ENCODE data around the gene CTTNBP2NL.

Gene CTTNBP2NL

DNA sequence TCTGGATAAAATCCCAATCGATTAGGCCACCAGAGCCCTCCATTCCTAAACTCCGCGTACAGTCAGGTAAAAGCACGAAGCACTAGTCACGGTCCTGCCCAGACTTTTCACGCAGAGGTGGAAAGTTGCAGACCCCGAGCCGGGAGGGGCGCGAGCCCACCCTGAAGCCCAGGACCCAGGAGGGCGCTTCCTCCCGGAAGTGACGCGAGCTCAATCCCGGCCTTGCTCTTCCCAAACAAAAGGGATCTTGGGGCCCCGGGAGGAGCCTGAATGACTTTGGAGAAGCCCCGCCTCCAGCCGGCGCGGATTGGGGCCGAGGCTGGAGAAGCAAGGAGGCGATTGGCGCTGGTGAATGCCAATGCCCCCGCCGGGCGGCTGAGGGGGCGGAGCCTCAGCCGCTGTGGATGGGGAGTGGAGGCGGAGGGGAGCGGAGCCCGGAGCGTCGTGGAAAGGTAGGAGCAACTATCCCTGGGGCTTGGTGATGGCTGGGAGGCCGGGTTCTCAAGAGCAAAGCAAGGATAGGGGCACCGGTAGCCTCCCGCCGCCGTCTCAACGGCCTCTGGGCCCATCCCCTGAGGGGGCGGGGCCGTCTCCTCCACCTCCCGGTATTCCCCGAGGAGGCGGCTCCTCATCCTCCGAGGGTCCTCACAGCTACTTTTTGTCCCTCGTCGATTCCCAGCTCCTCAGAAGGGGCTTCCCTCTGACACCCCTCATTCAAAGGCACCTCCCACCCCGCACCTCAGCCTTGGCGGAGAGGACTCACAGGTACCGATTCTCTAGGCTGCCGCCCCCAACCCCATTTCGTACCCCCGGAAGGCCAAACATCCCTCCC, at the start of gene CTTNBP2NL:
Gene CTTNBP2NL, plus strand, starts transcription at position 394 of the 832 bp plus-strand sequence. CDS start 19,952 bp downstream, outside the sequence.
- peaks cover 9% of the 10 kb centered on the region for H3K27me3 Mint-ChIP-seq
- H3K36me3 Mint-ChIP-seq: no peaks in the 10 kb centered on the region
- no peak within 1 kb of the TSS for H3K27ac Mint-ChIP-seq
- peak within 1 kb of the TSS; percentile 89 for H3K4me3 Mint-ChIP-seq
- H3K4me1 Mint-ChIP-seq (ENCODE audit: low read depth): peaks cover 19% of the 10 kb centered on the region
- H3K9me3 Mint-ChIP-seq (ENCODE audit: low read depth): no peaks in the 10 kb centered on the region

DNA sequence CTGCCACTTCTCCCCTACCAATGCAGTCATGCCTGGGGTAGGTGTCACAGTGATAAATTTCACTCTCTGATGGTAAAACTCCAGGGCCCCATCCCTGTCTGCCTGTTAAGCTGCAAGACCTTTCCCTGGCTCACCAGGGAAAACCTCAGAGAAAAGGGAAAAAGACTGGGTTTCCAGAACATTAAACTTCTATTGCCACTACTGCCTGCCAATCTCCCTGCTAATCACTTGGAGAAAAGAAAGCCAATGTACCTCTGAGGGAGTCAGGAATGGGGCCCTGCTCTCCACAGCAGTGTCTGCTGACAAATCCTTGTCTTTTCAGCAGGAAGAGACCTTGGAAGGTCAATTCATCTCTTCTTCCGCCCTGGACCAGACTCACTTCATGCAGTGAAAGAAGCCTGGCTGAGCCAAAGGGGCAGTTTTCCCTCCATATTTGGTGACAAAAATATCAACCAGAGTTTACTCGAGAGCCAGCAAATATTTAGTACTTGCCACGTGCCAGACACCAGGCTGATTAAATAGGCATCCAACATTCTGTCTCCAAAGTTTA, 49.1 kb upstream of the CTTNBP2NL start:
- H3K36me3 Mint-ChIP-seq: peaks cover 5% of the 10 kb centered on the region
- peaks cover 3% of the 10 kb centered on the region for H3K27me3 Mint-ChIP-seq
- no peak overlapping the region for H3K4me3 Mint-ChIP-seq
- H3K27ac Mint-ChIP-seq: no peak overlapping the region
- peaks cover 14% of the 10 kb centered on the region for H3K9me3 Mint-ChIP-seq (ENCODE audit: low read depth)
- H3K4me1 Mint-ChIP-seq (ENCODE audit: low read depth): peaks cover 15% of the 10 kb centered on the region

DNA sequence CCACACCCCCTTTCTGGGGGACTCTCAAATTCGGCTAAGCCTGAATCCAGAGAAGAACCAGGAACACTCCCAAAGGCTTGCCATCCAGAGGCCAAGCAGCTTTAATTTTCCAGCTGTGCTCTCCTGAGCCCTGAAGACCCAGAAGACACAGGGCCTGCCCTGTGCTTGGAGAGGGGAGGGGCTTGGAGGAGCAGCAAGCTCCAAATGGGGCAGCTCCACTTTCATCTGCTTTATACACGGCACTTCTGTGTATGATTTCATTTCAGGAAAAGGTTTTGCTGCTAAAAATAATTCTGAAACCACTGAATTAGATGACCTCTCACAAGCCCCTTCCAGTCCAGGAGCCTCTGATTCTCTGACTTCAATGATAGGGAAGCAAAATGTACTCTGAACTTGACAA, 39.2 kb upstream of the CTTNBP2NL start:
- Mint-ChIP-seq H3K4me3 (no peak overlapping the region), H3K27ac (no peak overlapping the region), H3K36me3 (peaks cover 2% of the 10 kb centered on the region), H3K4me1 (ENCODE audit: low read depth) (no peaks in the 10 kb centered on the region), H3K9me3 (ENCODE audit: low read depth) (peaks cover 4% of the 10 kb centered on the region), H3K27me3 (peaks cover 8% of the 10 kb centered on the region)

DNA sequence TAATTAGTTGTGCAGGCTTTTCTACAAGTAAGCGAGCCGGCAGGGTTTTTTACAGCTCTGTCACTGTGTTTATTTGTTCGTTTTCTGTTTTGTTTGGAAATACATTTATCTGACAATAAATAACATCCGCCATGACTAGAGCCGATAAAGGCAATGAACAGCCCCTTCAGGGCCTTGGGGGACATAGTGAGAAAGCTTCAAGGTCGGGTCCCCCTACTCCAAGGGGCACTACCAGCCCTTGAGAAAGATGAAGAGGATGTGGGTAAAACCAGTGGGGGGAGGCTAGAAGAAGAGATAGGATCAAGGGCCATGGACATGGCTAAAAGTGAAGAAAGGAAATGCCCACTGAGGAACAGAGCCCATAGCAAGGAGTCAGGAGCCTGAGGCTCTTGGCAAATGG, 38.5 kb upstream of the CTTNBP2NL start:
- Mint-ChIP-seq H3K4me3 (no peak overlapping the region), H3K27ac (no peak overlapping the region), H3K4me1 (ENCODE audit: low read depth) (no peaks in the 10 kb centered on the region), H3K27me3 (peaks cover 7% of the 10 kb centered on the region), H3K36me3 (no peaks in the 10 kb centered on the region), H3K9me3 (ENCODE audit: low read depth) (no peaks in the 10 kb centered on the region)

- Mint-ChIP-seq H3K4me3 (no peak overlapping the region), H3K9me3 (ENCODE audit: low read depth) (no peaks in the 10 kb centered on the region), H3K4me1 (ENCODE audit: low read depth) (no peaks in the 10 kb centered on the region), H3K27me3 (peaks cover 7% of the 10 kb centered on the region), H3K27ac (no peak overlapping the region), H3K36me3 (no peaks in the 10 kb centered on the region)
These were observed 37.8 kb upstream of the CTTNBP2NL start for GRCh38 chr1:112358061-112358770.

DNA sequence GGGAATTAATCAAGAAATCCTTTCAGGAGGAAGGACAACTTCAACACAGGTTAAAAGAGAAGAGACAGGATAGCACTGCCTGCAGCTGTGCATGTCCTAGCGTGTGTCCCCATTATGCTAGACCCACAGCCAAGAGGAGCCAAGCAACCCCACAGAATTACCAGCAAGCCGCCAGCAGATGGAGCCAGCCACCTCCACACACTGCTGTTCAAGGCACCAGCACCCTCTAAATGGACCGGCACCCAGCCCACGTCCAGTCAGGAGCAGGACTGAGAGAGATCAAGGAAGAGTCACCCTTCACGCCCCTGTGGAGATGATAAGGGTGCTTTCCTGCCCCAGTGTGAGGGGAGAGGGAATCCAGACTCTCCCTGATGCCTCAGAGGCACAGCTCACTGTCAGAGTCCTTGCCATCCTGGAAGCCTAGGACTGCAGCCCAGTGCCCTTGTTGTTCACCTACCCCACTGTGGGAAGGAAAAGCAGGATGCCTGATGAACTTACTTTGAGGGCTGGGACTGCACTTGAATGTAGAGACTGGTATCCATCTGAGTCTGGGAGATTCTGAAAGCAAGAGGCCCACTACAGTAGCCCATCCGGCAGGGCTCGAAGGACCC, 37.1 kb upstream of the CTTNBP2NL start:
- Mint-ChIP-seq H3K4me1 (ENCODE audit: low read depth) (no peaks in the 10 kb centered on the region), H3K36me3 (no peaks in the 10 kb centered on the region), H3K4me3 (no peak overlapping the region), H3K9me3 (ENCODE audit: low read depth) (no peaks in the 10 kb centered on the region), H3K27me3 (peaks cover 10% of the 10 kb centered on the region), H3K27ac (no peak overlapping the region)

DNA sequence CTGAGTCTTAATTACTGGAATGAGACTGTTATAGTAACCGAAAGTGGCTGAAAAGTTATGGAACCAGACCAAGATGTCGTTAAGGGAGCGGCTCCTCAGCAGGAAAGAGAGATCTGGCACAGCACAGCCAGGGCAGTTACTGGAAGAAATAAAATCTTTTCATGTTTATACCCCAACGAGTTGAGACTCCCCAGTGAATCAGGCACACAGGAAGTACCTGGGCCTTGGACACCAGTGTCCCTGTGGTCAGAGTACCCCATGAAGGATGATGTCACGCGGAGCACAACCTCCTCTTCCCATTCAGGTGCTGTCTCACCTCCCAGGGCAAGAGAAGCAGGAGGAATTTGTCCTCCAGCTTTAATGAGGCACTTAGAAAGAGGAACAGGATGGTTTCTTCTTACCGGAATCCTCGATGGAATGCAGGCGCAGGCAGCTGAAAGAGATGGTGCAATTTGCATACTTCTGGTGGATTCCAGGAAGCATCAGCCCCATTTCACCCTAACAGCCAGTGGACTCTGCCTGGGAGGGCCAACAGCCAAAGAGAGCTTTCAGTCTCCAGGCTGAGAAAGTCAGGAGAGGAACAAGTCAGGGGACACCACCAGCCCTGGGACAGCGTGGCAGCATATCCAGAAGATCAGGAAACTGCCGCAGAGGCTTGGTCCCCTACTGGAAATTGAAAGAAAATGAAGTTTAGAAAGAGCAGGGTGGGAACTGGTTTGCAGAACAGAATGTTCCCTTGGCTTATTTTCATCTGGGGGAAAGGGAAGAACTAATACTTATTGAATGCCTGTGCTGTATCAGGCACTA, 35.9 kb upstream of the CTTNBP2NL start:
- H3K36me3 Mint-ChIP-seq: no peaks in the 10 kb centered on the region
- H3K9me3 Mint-ChIP-seq (ENCODE audit: low read depth): no peaks in the 10 kb centered on the region
- no peak overlapping the region for H3K27ac Mint-ChIP-seq
- H3K4me1 Mint-ChIP-seq (ENCODE audit: low read depth): no peaks in the 10 kb centered on the region
- peaks cover 10% of the 10 kb centered on the region for H3K27me3 Mint-ChIP-seq
- no peak overlapping the region for H3K4me3 Mint-ChIP-seq

- H3K27ac Mint-ChIP-seq: no peak overlapping the region
- H3K4me3 Mint-ChIP-seq: no peak overlapping the region
- peaks cover 12% of the 10 kb centered on the region for H3K27me3 Mint-ChIP-seq
- H3K9me3 Mint-ChIP-seq (ENCODE audit: low read depth): no peaks in the 10 kb centered on the region
- no peaks in the 10 kb centered on the region for H3K4me1 Mint-ChIP-seq (ENCODE audit: low read depth)
- no peaks in the 10 kb centered on the region for H3K36me3 Mint-ChIP-seq
These were observed 32.4 kb upstream of the CTTNBP2NL start for GRCh38 chr1:112363636-112364035.

DNA sequence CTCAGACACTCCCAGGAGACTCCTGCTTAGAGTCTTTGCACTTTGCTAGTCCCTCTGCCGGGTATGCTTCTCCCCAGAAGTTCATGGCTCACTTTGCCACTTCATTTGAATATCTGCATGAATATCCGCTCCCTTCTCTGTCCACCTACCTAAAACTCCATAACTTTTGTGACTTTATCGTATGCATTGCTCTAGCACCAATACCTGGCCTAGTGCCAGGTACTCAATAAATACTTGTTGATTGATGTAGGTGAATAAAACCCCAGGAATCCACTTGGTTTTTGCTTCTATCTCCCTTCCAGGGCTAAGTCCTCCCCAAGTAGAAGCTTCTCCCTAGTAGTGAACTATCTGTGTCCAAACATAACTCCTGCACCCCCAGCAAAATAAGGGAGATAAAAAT, 27.8 kb upstream of the CTTNBP2NL start:
- no peak overlapping the region for H3K4me3 Mint-ChIP-seq
- H3K9me3 Mint-ChIP-seq (ENCODE audit: low read depth): no peaks in the 10 kb centered on the region
- H3K27ac Mint-ChIP-seq: no peak overlapping the region
- peaks cover 27% of the 10 kb centered on the region for H3K27me3 Mint-ChIP-seq
- H3K36me3 Mint-ChIP-seq: no peaks in the 10 kb centered on the region
- peaks cover 4% of the 10 kb centered on the region for H3K4me1 Mint-ChIP-seq (ENCODE audit: low read depth)

GRCh38 chr1:112369392-112370285, 26.4 kb upstream of the CTTNBP2NL start:
- Mint-ChIP-seq H3K27ac (no peak overlapping the region), H3K4me3 (peak overlapping the region; percentile 38), H3K27me3 (peaks cover 28% of the 10 kb centered on the region), H3K36me3 (no peaks in the 10 kb centered on the region), H3K4me1 (ENCODE audit: low read depth) (peaks cover 4% of the 10 kb centered on the region), H3K9me3 (ENCODE audit: low read depth) (no peaks in the 10 kb centered on the region)

DNA sequence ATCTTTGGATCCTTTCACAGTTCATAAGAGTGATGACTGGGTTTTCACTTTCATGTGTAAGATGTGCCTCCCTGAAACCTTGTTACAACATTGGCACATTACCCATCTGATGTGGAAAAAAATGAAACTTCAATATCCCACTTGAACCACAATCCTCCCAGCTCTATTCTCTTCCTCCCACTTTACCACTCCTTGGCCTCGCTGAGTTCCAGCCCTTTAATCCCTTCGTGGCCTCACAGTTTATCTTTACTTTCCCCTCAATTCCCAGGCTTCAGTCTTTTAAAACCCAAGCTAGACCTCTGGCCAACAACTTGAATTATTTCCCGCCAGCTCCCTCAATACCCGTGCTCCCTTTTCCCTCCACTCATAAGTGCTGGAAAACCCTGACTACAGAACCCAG, 25.0 kb upstream of the CTTNBP2NL start:
- Mint-ChIP-seq H3K4me3 (no peak overlapping the region), H3K36me3 (no peaks in the 10 kb centered on the region), H3K27me3 (peaks cover 30% of the 10 kb centered on the region), H3K4me1 (ENCODE audit: low read depth) (peaks cover 4% of the 10 kb centered on the region), H3K27ac (no peak overlapping the region), H3K9me3 (ENCODE audit: low read depth) (no peaks in the 10 kb centered on the region)

- Mint-ChIP-seq H3K27me3 (peaks cover 32% of the 10 kb centered on the region), H3K4me3 (no peak overlapping the region), H3K27ac (no peak overlapping the region), H3K36me3 (no peaks in the 10 kb centered on the region), H3K9me3 (ENCODE audit: low read depth) (no peaks in the 10 kb centered on the region), H3K4me1 (ENCODE audit: low read depth) (peaks cover 4% of the 10 kb centered on the region)
These were observed 24.2 kb upstream of the CTTNBP2NL start for GRCh38 chr1:112371775-112372174.

- H3K4me3 Mint-ChIP-seq: no peak overlapping the region
- H3K9me3 Mint-ChIP-seq (ENCODE audit: low read depth): no peaks in the 10 kb centered on the region
- H3K4me1 Mint-ChIP-seq (ENCODE audit: low read depth): peaks cover 4% of the 10 kb centered on the region
- peaks cover 40% of the 10 kb centered on the region for H3K27me3 Mint-ChIP-seq
- H3K36me3 Mint-ChIP-seq: no peaks in the 10 kb centered on the region
- no peak overlapping the region for H3K27ac Mint-ChIP-seq
These were observed 22.2 kb upstream of the CTTNBP2NL start for GRCh38 chr1:112373806-112374205.
